CD4-positive, alpha-beta T cell treated with Interleukin-15 for 4 hours (primary cell): ENCODE results near the gene RAB3IL1.
A peak's percentile ranks its signal among the peaks of the same experiment; 100 is the strongest.
"Not testable (repeated sequence)": the region's sequence is repeated elsewhere in the genome, so short reads cannot be mapped to it uniquely, and the experiment has no call there.

ENCODE experiments used
- DNase-seq: peaks from one replicate; pipeline ENCODE4 v3.0.0-alpha.2; 2020; ENCODE audit warnings: low spot score

RAB3IL1 gene

GRCh38 chr11:61917334-61918109 lies at the start of gene RAB3IL1:
Gene RAB3IL1, minus strand, starts transcription at chr11:61917566. Its CDS starts 199 bp downstream, at chr11:61917367.
- no peak for DNase-seq

DNA sequence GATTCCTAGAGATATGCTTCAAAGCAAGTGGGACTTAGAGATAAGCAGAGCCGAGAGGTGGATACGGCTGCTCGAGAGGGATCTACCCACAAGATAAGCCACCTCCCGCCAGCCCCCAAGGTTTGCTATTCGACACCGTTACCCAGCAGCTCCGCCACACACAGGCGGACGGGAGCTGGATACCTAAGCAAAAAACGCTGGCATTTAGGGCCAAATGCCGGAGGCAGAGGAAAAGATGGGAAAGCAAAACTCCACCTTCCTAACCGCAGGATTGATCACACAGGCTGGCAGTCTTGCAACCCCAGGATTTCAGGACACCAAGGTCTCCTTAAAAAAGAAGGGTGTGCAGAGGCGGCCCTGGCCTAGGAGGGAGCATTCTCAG lies 49.4 kb upstream of the RAB3IL1 start:
- peak; percentile 22 for DNase-seq

DNA sequence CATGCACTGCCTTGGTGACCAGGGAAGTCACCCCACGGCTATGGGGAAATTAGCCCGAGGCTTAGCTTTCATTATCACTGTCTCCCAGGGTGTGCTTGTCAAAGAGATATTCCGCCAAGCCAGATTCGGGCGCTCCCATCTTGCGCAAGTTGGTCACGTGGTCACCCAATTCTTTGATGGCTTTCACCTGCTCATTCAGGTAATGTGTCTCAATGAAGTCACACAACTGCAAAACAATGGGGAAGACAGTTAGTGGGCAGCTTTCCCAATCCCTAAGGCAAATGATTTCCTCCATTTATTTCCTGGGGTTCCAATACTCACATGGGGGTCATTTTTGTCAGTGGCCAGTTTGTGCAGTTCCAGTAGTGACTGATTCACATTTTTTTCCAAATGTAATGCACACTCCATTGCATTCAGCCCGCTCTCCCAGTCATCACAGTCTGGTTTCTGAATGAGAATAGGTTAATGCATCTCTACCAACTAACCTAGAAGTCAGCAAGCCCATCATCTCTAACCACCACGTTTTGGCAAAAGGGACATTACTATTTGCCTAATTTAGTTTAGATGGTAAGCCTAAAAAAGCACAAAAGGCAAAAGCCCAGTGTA lies 47.4 kb upstream of the RAB3IL1 start:
- not testable (repeated sequence) for DNase-seq

DNA sequence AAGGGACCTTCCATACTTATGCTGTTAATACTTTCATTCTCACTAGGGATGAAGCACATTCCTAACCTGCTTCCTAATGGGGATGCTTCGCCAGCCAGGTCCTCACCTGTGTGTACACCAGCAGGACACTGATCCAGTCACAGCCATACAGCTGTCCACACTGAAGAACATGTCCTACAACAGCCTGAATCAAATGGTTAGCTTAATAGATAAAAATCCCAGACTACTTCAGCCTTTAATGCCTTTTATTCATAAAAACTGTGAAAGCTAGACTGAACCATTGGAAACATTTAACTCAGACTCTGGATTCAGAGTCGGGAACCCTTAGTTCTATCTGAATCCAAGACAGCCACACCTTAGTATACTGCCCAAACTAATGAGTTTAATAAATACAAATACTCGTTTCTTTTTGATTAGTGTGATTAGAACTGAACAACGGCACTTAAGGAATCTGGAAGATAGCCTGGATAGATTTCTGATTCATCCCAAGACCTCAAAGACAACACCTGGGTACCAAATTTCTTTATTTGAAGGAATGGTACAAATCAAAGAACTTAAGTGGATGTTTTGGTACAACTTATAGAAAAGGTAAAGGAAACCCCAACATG lies 46.8 kb upstream of the RAB3IL1 start:
- no peak for DNase-seq

- peak; percentile 15 for DNase-seq
Observed at GRCh38 chr11:61963282-61964057, 46.1 kb upstream of the RAB3IL1 start.

- no peak for DNase-seq
Observed at GRCh38 chr11:61963016-61963281, 45.6 kb upstream of the RAB3IL1 start.

DNA sequence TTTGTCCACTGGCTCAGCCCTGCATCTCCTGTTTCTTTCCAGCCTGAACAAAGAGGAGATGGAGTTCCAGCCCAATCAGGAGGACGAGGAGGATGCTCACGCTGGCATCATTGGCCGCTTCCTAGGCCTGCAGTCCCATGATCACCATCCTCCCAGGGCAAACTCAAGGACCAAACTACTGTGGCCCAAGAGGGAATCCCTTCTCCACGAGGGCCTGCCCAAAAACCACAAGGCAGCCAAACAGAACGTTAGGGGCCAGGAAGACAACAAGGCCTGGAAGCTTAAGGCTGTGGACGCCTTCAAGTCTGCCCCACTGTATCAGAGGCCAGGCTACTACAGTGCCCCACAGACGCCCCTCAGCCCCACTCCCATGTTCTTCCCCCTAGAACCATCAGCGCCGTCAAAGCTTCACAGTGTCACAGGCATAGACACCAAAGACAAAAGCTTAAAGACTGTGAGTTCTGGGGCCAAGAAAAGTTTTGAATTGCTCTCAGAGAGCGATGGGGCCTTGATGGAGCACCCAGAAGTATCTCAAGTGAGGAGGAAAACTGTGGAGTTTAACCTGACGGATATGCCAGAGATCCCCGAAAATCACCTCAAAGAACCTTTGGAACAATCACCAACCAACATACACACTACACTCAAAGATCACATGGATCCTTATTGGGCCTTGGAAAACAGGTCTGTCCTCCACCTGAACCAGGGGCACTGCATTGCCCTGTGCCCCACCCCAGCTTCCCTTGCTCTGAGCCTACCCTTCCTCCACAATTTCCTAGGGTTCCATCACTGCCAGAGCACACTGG lies 45.0 kb upstream of the RAB3IL1 start:
- no peak for DNase-seq

- no peak for DNase-seq
Observed at GRCh38 chr11:61961570-61962212, 44.3 kb upstream of the RAB3IL1 start.

DNA sequence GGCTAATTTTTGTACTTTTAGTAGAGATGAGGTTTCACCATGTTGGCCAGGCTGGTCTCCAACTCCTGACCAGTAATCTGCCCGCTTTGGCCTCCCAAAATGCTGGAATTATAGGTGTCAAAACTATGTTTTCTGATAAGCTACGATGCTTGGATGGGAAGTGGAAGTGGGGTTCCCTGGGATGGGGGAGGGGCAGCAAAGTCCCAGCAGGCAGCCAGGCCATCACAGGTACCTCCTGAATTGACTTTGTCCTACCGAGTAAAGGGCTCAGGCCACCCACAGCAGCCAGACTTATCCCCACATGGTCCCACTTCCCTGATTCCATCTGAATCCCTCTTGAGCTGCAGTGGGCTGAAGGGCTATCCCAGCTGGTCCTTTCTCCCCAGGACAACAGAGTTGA lies 43.2 kb upstream of the RAB3IL1 start:
- no peak for DNase-seq

GRCh38 chr11:61959678-61960077 lies 42.3 kb upstream of the RAB3IL1 start:
- no peak for DNase-seq

- DNase-seq, result no peak
Observed at GRCh38 chr11:61959114-61959513, 41.7 kb upstream of the RAB3IL1 start.

- DNase-seq, result no peak
Observed at GRCh38 chr11:61958590-61958989, 41.2 kb upstream of the RAB3IL1 start.

DNA sequence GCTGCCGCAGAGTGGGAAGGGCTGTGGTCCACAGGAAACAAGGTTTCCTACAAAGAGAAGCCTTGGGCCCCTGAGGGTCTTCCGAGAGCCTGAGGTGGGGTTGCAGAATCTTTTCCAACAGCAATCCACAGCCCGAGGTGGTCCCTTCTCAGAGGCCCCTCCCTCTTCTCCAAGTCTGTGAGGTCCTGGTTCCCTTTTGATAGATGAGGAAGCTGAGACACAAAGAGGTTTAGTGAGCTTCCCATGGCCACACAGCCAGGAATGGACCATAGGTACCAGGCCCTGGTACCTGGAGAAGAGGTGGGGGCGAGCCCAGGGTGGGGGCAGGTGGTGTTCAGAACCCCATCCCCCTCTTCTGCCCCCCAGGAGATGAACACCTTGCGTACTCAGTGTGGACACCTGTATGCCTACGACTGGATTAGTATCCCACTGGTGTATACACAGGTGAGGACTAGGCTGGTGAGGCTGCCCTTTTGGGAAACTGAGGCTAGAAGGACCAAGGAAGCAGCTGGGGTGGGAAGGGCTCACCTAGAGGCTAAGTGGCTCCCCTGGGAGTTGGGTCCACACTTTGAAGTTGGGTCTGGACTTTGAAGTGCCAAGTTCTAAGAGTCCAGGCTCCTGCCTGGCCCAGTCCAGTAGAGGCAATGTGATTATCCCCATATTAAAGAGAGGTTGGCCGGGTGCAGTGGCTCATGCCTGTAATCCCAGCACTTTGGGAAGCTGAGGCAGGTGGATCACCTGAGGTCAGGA lies 39.8 kb upstream of the RAB3IL1 start:
- no peak for DNase-seq

- no peak for DNase-seq
Observed at GRCh38 chr11:61956191-61957020, 39.0 kb upstream of the RAB3IL1 start.

DNA sequence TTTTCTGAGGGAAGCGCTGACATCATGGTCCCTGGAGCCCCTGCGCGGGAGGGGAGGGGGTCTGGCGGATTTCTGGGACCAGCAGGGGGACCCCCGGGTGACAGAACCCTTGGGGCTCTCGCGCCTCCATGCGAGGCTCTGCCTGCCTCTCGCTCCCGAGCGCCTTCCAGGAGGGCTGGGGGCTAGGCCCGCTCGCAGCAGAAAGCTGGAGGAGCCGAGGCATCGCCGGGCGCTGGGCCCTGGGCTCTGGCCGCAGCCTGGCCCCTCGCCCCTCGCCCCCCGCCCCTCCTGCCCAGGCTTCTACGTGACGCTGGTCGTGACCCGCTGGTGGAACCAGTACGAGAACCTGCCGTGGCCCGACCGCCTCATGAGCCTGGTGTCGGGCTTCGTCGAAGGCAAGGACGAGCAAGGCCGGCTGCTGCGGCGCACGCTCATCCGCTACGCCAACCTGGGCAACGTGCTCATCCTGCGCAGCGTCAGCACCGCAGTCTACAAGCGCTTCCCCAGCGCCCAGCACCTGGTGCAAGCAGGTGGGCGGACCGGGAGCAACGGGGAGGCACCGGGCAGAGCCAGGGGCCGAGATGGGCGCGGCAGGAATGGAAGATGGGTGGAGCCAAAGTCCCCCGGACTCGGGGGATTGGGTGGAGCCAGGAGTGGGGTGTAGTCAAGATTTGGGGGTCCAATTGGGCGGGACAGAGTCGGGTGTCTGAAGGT lies 38.2 kb upstream of the RAB3IL1 start:
- no peak for DNase-seq

DNA sequence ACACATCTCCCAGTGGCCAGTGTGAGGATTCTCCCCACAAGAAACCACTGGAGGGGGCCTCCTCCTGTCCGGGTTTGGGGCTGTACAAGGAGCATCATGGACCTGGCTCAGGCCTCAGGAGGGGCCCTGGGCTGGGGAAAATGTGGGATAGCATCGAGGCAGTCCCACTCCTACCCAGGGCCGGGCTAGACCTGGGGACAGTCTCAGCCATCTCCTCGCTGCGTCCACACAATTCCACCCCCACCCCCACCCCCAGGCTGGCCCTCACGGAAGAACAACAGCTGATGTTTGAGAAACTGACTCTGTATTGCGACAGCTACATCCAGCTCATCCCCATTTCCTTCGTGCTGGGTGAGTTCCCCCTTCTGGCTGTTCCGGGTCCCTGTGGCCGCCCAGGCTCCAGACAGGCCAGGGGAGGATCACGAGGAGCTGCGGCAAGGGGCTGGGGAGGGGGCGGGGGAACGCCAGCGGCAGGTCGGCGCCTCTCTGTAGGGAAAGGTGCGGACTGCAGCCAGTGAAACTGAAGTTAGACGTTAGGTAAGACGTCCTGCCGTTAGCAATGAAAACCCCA lies 37.6 kb upstream of the RAB3IL1 start:
- no peak for DNase-seq

- DNase-seq, result no peak
Observed at GRCh38 chr11:61954106-61954850, 36.9 kb upstream of the RAB3IL1 start.

- DNase-seq, result not testable (repeated sequence)
Observed at GRCh38 chr11:61953632-61954031, 36.3 kb upstream of the RAB3IL1 start.
